Fibroblast of pulmonary artery (primary cell): Measurements from ENCODE around the gene CGNL1.

Source experiments
- DNase-seq: peaks from one replicate; pipeline ENCODE4 v3.0.0-alpha.2; 2010; ENCODE audit warnings: low read depth
- H3K4me3 ChIP-seq: replicated peaks from 2 replicates; pipeline ENCODE4 v1.5.1; 2011; ENCODE audit warnings: low read depth, mild to moderate bottlenecking, control low read depth, low read length, moderate library complexity
- TF ChIP-seq, protein P1 (sequence below): IDR thresholded peaks from 2 replicates; pipeline ENCODE4 v1.5.1; 2011; ENCODE audit warnings: mild to moderate bottlenecking, control low read depth, low read length, inconsistent platforms; ENCODE audit errors: missing control alignments

CGNL1 gene

DNA sequence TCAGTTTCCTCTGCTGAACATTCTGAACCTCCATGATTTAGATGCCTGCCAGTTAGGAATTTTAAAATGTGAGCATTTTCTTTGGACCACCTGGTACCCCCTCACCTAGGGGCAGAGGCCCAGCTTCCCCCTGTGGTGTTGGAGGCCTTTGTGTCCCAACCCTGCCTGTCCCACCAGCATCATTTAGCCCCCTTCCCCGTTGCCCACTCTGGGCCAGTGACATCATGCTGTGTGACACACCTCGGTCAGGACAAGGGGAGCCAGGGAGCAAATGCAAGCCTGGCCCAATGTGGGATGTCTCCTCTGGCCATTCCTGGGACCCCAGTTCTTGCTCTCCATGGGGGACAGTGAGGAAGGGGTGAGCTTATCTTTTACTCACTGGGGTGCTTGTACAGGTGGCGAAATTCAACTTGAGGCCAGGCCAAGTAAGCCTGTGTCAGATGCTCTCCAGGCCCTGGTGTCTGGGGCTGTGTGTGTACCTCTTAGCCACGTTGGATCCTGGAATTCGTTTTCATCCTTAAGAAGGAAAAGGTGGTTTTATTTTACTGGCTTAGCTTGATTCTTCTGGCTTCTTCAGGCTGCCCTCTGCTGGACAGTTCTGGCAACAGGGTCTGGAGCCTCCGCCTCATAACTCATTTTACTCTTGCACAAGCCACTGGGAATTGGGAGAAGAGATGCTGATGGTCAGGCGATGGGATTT is 165.7 kb downstream of the CGNL1 start:
- TF ChIP-seq, protein P1, sequence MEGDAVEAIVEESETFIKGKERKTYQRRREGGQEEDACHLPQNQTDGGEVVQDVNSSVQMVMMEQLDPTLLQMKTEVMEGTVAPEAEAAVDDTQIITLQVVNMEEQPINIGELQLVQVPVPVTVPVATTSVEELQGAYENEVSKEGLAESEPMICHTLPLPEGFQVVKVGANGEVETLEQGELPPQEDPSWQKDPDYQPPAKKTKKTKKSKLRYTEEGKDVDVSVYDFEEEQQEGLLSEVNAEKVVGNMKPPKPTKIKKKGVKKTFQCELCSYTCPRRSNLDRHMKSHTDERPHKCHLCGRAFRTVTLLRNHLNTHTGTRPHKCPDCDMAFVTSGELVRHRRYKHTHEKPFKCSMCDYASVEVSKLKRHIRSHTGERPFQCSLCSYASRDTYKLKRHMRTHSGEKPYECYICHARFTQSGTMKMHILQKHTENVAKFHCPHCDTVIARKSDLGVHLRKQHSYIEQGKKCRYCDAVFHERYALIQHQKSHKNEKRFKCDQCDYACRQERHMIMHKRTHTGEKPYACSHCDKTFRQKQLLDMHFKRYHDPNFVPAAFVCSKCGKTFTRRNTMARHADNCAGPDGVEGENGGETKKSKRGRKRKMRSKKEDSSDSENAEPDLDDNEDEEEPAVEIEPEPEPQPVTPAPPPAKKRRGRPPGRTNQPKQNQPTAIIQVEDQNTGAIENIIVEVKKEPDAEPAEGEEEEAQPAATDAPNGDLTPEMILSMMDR, result peak; percentile 96
- no peak overlapping the region for H3K4me3 ChIP-seq
- DNase-seq, result peak; percentile 86

DNA sequence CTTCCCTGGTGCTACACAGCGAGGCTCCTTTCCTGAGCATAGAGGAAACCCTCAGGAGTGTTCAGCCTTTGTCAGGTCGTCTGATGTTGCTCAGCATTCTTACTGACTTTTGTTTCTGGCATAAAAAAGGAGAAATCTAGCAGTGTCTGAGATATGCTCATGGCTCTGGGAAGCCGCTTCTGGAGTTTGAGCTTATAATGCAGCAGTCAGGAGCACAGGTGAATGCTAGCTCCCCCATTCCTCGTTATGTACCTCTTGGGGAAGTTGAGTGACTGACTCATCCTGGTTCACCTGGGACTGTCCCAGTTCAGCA is 166.2 kb downstream of the CGNL1 start:
- TF ChIP-seq, protein P1, result no peak
- no peak overlapping the region for H3K4me3 ChIP-seq
- no peak for DNase-seq

DNA sequence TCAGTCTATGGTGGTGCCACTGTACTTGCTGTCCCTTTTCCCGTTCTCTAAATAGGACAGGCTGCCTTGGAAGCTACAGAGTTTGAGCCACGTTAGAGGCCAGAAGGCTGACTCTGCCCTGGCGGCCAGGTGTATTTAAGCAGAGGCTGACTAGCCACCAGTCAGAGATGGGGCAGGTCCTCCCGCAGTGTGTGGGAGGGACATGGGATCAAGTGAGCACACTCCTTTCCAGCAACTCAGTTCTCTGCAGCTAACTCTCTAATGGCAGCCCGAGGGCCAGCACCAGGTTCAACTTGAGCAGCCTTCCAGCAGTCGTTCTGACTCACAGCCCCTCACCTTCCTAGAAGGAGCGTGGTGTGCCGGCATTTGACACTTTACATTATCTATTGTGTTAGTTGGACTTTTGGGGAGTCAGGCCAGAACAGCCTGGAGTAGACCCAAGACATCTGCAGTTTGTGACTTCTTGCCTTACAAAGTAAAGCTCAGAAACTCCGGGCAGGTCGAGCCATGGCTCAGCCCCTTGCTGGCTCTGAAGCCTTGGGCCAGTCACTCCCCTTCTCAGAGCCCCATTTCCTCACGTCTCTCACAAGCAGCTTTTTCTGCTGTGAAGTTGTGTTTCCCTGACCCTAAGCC is 168.7 kb downstream of the CGNL1 start:
- TF ChIP-seq, protein P1, result no peak
- H3K4me3 ChIP-seq, result no peak overlapping the region
- DNase-seq, result no peak

DNA sequence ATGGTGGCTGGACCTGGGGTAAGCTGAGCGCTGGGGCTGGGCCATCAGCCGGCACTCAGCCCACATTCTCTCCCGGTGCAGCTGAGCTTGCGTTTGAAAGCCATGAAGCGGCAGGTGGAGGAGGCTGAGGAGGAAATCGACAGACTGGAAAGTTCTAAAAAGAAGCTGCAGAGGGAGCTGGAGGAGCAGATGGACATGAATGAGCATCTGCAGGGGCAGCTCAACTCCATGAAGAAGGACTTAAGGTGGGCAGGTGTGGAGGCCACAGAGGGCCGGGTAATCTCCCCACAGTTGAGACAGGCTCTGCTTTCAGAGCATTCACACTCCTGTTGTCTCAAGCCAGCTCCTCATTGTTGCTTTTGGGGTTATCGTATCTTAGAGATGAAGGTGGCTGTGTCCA is 169.7 kb downstream of the CGNL1 start:
- no peak overlapping the region for H3K4me3 ChIP-seq
- TF ChIP-seq, protein P1, result no peak
- no peak for DNase-seq

DNA sequence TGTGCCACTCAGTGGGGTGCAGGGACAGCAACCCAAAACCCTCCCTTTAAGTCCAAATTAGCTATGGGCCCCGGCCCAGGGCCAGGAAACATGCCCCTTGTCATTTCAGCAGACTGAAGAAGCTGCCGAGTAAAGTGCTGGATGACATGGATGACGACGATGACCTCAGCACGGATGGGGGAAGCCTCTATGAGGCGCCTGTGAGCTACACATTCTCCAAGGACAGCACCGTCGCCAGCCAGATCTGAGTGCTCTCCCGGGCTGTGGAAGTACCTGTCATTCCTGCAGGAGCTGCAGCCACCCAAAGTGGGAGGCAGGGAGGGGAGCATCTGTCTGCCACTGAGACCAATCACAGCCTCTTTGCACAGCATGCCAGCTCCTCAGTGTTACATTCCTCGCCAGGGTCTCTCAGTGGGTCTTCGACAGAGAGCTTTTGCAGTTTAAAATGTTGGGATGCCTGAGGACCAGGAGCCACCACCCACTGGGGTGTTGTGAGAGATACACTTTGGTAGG is 171.0 kb downstream of the CGNL1 start:
- H3K4me3 ChIP-seq, result no peak overlapping the region
- no peak for DNase-seq
- TF ChIP-seq, protein P1, result no peak

DNA sequence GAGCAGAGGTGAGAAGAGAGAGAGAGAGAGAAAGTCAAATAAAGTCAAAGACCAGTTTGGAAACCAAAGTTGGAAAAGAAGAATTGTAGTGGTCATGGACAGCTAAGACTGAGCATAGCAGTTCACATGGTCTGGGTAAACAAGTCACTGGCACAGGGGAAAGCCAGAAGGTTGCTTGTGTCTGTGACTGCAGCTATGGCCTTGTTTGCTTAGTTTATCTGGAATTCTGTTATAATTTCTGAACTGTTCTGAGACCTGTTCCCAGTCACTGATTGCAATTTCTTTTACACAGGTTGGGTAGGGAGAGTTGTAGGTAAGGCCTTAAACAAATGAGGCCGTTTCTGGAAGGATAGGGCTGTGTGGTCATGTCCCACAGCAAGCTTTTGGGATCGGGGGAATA is 172.0 kb downstream of the CGNL1 start:
- no peak overlapping the region for H3K4me3 ChIP-seq
- TF ChIP-seq, protein P1, result no peak
- DNase-seq, result no peak

DNA sequence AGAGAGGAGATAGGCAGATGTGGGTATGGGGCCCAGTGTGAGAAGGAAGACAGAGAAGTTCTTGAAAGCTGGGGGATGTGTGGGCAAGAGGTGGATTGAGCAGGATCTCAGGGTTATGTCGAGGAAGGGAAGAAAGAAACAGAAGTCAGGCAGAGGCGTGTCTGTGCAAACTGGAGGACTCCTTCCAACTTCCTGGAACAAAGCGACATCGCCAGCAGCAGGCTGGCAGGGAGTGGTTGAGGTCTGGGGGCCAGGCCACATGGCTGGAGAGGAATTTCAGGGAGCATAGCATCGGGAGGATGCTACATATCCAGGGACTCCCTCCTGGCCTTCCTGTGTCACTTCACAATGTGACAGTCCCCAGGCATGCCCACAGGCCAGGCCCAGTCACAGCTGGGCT is 172.5 kb downstream of the CGNL1 start:
- TF ChIP-seq, protein P1, result no peak
- DNase-seq, result no peak
- no peak overlapping the region for H3K4me3 ChIP-seq
